K562 (cell line): ENCODE measurements around the gene C17orf113. TPM values are rescaled to one million over a fixed set of nuclear protein-coding genes. Genes with fewer than 3 reads are reported as not detected.

ENCODE experiments used
- ATAC-seq: fragments of 200-7000 bp; cut with Tn5 transposase; 3 replicates; pipeline ENCODE4 v1.9.1; 2020; ENCODE audit warnings: moderate library complexity
- BruUV-seq: library from RNA; stranded (reverse); fragments of 400-500 nt; replicated peaks from 2 replicates; lab custom pipeline; 2021; lab: Mats Ljungman, UMichigan
- CTCF ChIA-PET: fragments of 300-600 bp; formaldehyde crosslinking; extraction: SDS; loops from one replicate; lab custom pipeline; 2021; ENCODE audit warnings: low intra/inter-chr PET ratio; lab: Yijun Ruan, JAX
- POLR2A ChIA-PET: fragments of 300-600, 350-650 bp; sonication (Branson Sonifier 250); formaldehyde crosslinking; extraction: SDS; loops from one replicate; lab custom pipeline; 2021; ENCODE audit warnings: antibody characterized with exemption, inconsistent platforms; lab: Yijun Ruan, JAX
- DNase-seq, 4 experiments: peaks; one replicate each; pipeline versions ENCODE4 v3.0.0 to v3.0.0-alpha.2; 2011 to 2018; ENCODE audit warnings: low spot score in 3 of 4, mixed read lengths in 3 of 4; ENCODE audit errors: extremely low read depth in 1 of 4
- FAIRE-seq: peaks from 2 replicates; lab custom pipeline; 2011; peaks lifted over from hg19 to GRCh38; lab: Jason Lieb, UNC
- H2AFZ ChIP-seq: 2 replicates; pipeline ENCODE4 v1.6.0; 2011; ENCODE audit warnings: low read depth, low read length, control low read depth, inconsistent platforms
- H3K27ac ChIP-seq: fragments of 200-600 bp; 3 replicates; pipeline ENCODE4 v1.8.0; 2011; ENCODE audit warnings: low read depth, mild to moderate bottlenecking, control low read depth, inconsistent platforms, low read length, moderate library complexity, mixed read lengths; ENCODE audit errors: extremely low read depth
- H3K27me3 ChIP-seq, 2 experiments: fragments of 300-600 bp in 1 of 2; 2 replicates in 1 of 2; 3 replicates in 1 of 2; pipeline versions ENCODE4 v1.6.0 to v1.8.0; 2011; ENCODE audit warnings: inconsistent platforms in 2 of 2, low read length in 2 of 2, mild to moderate bottlenecking in 1 of 2, mixed read lengths in 1 of 2, moderate library complexity in 1 of 2; ENCODE audit not compliant: control insufficient read depth in 2 of 2, insufficient read depth in 2 of 2
- H3K36me3 ChIP-seq: fragments of 300-600 bp; 3 replicates; pipeline ENCODE4 v1.8.0; 2011; ENCODE audit warnings: mild to moderate bottlenecking, low read length, inconsistent platforms; ENCODE audit not compliant: control insufficient read depth, insufficient read depth
- H3K4me1 ChIP-seq, 2 experiments: fragments of 200-600 bp in 1 of 2; replicated peaks in 1 of 2; 2 replicates in 1 of 2; 3 replicates in 1 of 2; pipeline versions ENCODE4 v1.5.1 to v1.8.0; 2011; ENCODE audit warnings: inconsistent platforms in 2 of 2, low read length in 2 of 2, mild to moderate bottlenecking in 1 of 2, mixed read lengths in 1 of 2, moderate library complexity in 1 of 2; ENCODE audit not compliant: control insufficient read depth in 2 of 2, insufficient read depth in 2 of 2
- H3K4me2 ChIP-seq: 2 replicates; pipeline ENCODE4 v1.6.1; 2011; ENCODE audit warnings: low read length, control low read depth, inconsistent platforms, mixed read lengths; ENCODE audit not compliant: insufficient read depth
- H3K4me3 ChIP-seq: fragments of 200-600 bp; sonication (generic), shearing (Covaris generic); 2 replicates; pipeline ENCODE4 v1.5.1; 2016; ENCODE audit warnings: control low read depth, inconsistent platforms
- H3K79me2 ChIP-seq: fragments of 200-600 bp; 3 replicates; pipeline ENCODE4 v1.8.0; 2011; ENCODE audit warnings: low read length, inconsistent platforms; ENCODE audit not compliant: control insufficient read depth, insufficient read depth
- H3K9ac ChIP-seq, 2 experiments: 2 replicates each; pipeline versions ENCODE4 v1.6.0 to v1.6.1; 2011; ENCODE audit warnings: low read depth in 2 of 2, low read length in 2 of 2, control low read depth in 1 of 2, inconsistent platforms in 1 of 2, mild to moderate bottlenecking in 1 of 2, mixed read lengths in 1 of 2; ENCODE audit not compliant: insufficient read depth in 1 of 2
- H3K9me1 ChIP-seq: one replicate; pipeline ENCODE4 v1.6.0; 2011; ENCODE audit warnings: inconsistent platforms, mild to moderate bottlenecking, low read length, moderate library complexity; ENCODE audit not compliant: control insufficient read depth, insufficient read depth
- H3K9me3 ChIP-seq: replicated peaks from 2 replicates; pipeline ENCODE4 v1.5.1; 2011; ENCODE audit warnings: low read depth, low read length, inconsistent platforms; ENCODE audit not compliant: control insufficient read depth, insufficient read depth
- H4K20me1 ChIP-seq: replicated peaks from 2 replicates; pipeline ENCODE4 v1.6.1; 2011; ENCODE audit warnings: low read length, inconsistent platforms, mixed read lengths; ENCODE audit not compliant: control insufficient read depth, insufficient read depth
- CTCFL ChIP-seq: IDR thresholded peaks from 2 replicates; pipeline ENCODE4 v1.6.1; 2011; ENCODE audit warnings: borderline replicate concordance, low read depth, mild to moderate bottlenecking, moderate library complexity, low read length; ENCODE audit not compliant: insufficient read depth, poor library complexity, severe bottlenecking
- WGBS: fragments of 100-300 bp; shearing (Covaris generic); methylation state at CpG from one replicate; pipeline ENCODE4 v1.1.6; 2016; ENCODE audit warnings: low coverage, mixed read lengths; ENCODE audit not compliant: insufficient coverage; ENCODE audit errors: missing lambda C conversion rate; 5-methylcytosine and 5-hydroxymethylcytosine counted together
- in situ Hi-C: fragments of 300-500 bp; cut with MboI; formaldehyde crosslinking; loops from 4 replicates; pipeline ENCODE4 v1.15.0; 2018; ENCODE audit warnings: inconsistent platforms, mixed read lengths
- intact Hi-C: fragments of 100-400 bp; cut with micrococcal nuclease; formaldehyde crosslinking; loops from 2 replicates; pipeline ENCODE4 v1.14.2; 2022
- polyA plus RNA-seq, 8 experiments: library from polyadenylated mRNA; depleted of rRNA in 4 of 8; stranded (reverse) in 5 of 8; unstranded in 3 of 8; fragments of >200 nt; fragmentation: Nextera tagmentation in 2 of 8; fragmentation: Illumina TruSeq in 1 of 8; extraction: Ambion mirVana in 2 of 8; extraction: Trizol in 1 of 8; gene quantifications; 2 replicates each; pipeline versions ENCODE4 v1.2.1 to v1.2.3, GENCODE V29; 2011 to 2014; ENCODE audit warnings: inconsistent platforms in 1 of 8, missing spikeins in 1 of 8
- total RNA-seq, 7 experiments: library from RNA; depleted of rRNA in 6 of 7; stranded (reverse); fragments of >200 nt in 6 of 7; fragmentation: Illumina TruSeq in 2 of 7; extraction: Trizol in 2 of 7; gene quantifications; 2 replicates each; pipeline versions ENCODE4 v1.2.1 to v1.2.3, GENCODE V29; 2011 to 2021; ENCODE audit warnings: low replicate concordance in 1 of 7

Gene C17orf113
- total and polyA plus RNA-seq, 9 of the 15 experiments (the other 6 are each of a cell fraction or from before 2014, with no cell fraction given) = 0.10 to 1.2 (median 0.31) TPM

- no peak for FAIRE-seq
These were observed 25.4 kb upstream of the C17orf113 start for GRCh38 chr17:42075789-42076188.

More at GRCh38 chr17:42075789-42076188, 25.4 kb upstream of the C17orf113 start:
- H3K4me3 ChIP-seq = no peak overlapping the region
- no peak for TF ChIP-seq CTCFL
- peaks cover 8 to 32% of the 10 kb centered on the region in 2 experiments; a peak in 4 of 5 replicates for H3K27me3 ChIP-seq
- peaks cover 4% of the 10 kb centered on the region; the same call in 1 of the 2 replicates for H4K20me1 ChIP-seq
- no peak overlapping the region for H3K4me2 ChIP-seq
- no peak overlapping the region for H2AFZ ChIP-seq
- intact Hi-C loops (no loop called here), in situ Hi-C loops (no loop called here)
- H3K9me3 ChIP-seq = no peaks in the 10 kb centered on the region
- POLR2A ChIA-PET = no interaction called here
- H3K9me1 ChIP-seq = no peaks in the 10 kb centered on the region
- DNase-seq (no peak), ATAC-seq (no peak)
- no peaks in the 10 kb centered on the region for H3K36me3 ChIP-seq
- no peak overlapping the region for H3K27ac ChIP-seq
- WGBS = 44% methylated on average over 6 of the region's 6 CpGs
- H3K79me2 ChIP-seq = no peaks in the 10 kb centered on the region
- H3K4me1 ChIP-seq = peaks cover 15 to 22% of the 10 kb centered on the region in 2 experiments
- no peak overlapping the region for H3K9ac ChIP-seq
- no TSS peak for BruUV-seq
- CTCF ChIA-PET = interaction anchor here (0.6 kb wide), 1 partner anchor 14 kb away, joined by 3 read pairs; no protein-coding TSS in a partner anchor
